ENCODE results near the gene ANTKMT. TPM values are rescaled to one million over a fixed set of nuclear protein-coding genes. Genes with fewer than 3 reads are reported as not detected.

Gene ANTKMT
- total and polyA plus RNA-seq, 12 donors: 23.3 to 91.1 (median 31.7) TPM

- WGBS, 2 donors: 1 to 2% methylated on average over 66 to 80 of the region's 80 CpGs
- no peaks in the 10 kb centered on the region for H3K9me3 ChIP-seq
- peaks cover 0 to 35% (median 7%) of the 10 kb centered on the region in 9 donors for H3K36me3 ChIP-seq
- H3K4me1 ChIP-seq: peaks cover 12 to 29% (median 24%) of the 10 kb centered on the region in 9 donors
- DNase-seq: peak in 1 of 2 donors; percentile 66
- H3K27me3 ChIP-seq: peaks cover 0 to 32% (median 23%) of the 10 kb centered on the region in 7 donors
- peak overlapping the region; percentile 44 to 70 (median 56) for H3K4me3 ChIP-seq
- intact Hi-C loops (cut with DNase I): no loop called here
- peak overlapping the region in 2 of 10 donors; percentile 39 to 58 for H3K27ac ChIP-seq
- TF ChIP-seq CTCF (IDR thresholded peaks at IDR 0.05): no peak
- ATAC-seq: peak; percentile 15 to 61 (median 30)
Observed at GRCh38 chr16:728131-728889, 7.4 kb downstream of the ANTKMT start.

GRCh38 chr16:728890-729744, 8.2 kb downstream of the ANTKMT start:
- Histone ChIP-seq H3K27me3 (peaks cover 0 to 32% (median 23%) of the 10 kb centered on the region in 7 donors), H3K9me3 (no peaks in the 10 kb centered on the region), H3K27ac (no peak overlapping the region), H3K4me3 (peak overlapping the region in 3 of 10 donors; percentile 56 to 70 (median 61)), H3K4me1 (peaks cover 12 to 29% (median 24%) of the 10 kb centered on the region in 9 donors), H3K36me3 (peaks cover 0 to 43% (median 10%) of the 10 kb centered on the region in 9 donors)
- DNase-seq (no peak), ATAC-seq (peak in 1 of 8 donors; percentile 3)
- WGBS, 2 donors: 64 to 67% methylated on average over 53 to 55 of the region's 55 CpGs
- no peak for TF ChIP-seq CTCF (IDR thresholded peaks at IDR 0.05)
- intact Hi-C loops (cut with DNase I): no loop called here

- H3K27ac ChIP-seq: no peak overlapping the region
- peaks cover 0 to 52% (median 10%) of the 10 kb centered on the region in 9 donors for H3K36me3 ChIP-seq
- WGBS, 2 donors: 89 to 91% methylated on average over 37 of the region's 37 CpGs
- DNase-seq (no peak), ATAC-seq (no peak)
- intact Hi-C loops (cut with DNase I): no loop called here
- no peaks in the 10 kb centered on the region for H3K9me3 ChIP-seq
- H3K4me1 ChIP-seq: peaks cover 12 to 29% (median 24%) of the 10 kb centered on the region in 9 donors
- H3K27me3 ChIP-seq: peaks cover 0 to 32% (median 23%) of the 10 kb centered on the region in 7 donors
- H3K4me3 ChIP-seq: no peak overlapping the region
- no peak for TF ChIP-seq CTCF (IDR thresholded peaks at IDR 0.05)
Observed at GRCh38 chr16:729768-730665, 9.1 kb downstream of the ANTKMT start.

All from heart right ventricle (tissue), 16 donors.